Astrocyte of the spinal cord (primary cell): ENCODE results near the gene CUBN.
A peak's percentile ranks its signal among the peaks of the same experiment; 100 is the strongest.

Experiments
- DNase-seq: peaks from one replicate; pipeline ENCODE4 v3.0.0; 2011; ENCODE audit warnings: low read depth, low spot score
- H3K4me3 ChIP-seq: 2 replicates; pipeline ENCODE4 v1.5.1; 2011; ENCODE audit warnings: low read depth, mild to moderate bottlenecking, low read length, moderate library complexity
- CTCF ChIP-seq: IDR thresholded peaks from 2 replicates; pipeline ENCODE4 v1.5.1; 2012; ENCODE audit warnings: low read depth, mild to moderate bottlenecking, low read length, inconsistent platforms
- in situ Hi-C: cut with HindIII; loops from 2 replicates; pipeline ENCODE4 v1.10.0; 2017; ENCODE audit warnings: low sequenced_read_pairs

CUBN gene

GRCh38 chr10:17134282-17134681 lies 4.7 kb upstream of the CUBN start:
- in situ Hi-C loops: no loop called here
- no peak overlapping the region for H3K4me3 ChIP-seq
- no peak for DNase-seq
- no peak for TF ChIP-seq CTCF

- DNase-seq: no peak
- in situ Hi-C loops: no loop called here
Observed at GRCh38 chr10:17128261-17128660, 1.4 kb downstream of the CUBN start.

GRCh38 chr10:17126327-17126726 lies 3.3 kb downstream of the CUBN start:
- DNase-seq: no peak
- no peak for TF ChIP-seq CTCF
- H3K4me3 ChIP-seq: no peak overlapping the region
- in situ Hi-C loops: no loop called here

More at GRCh38 chr10:17128261-17128660, 1.4 kb downstream of the CUBN start:
- no peak for TF ChIP-seq CTCF
- no peak overlapping the region for H3K4me3 ChIP-seq

GRCh38 chr10:17125206-17125893 lies 4.3 kb downstream of the CUBN start:
- TF ChIP-seq CTCF: no peak
- peak; percentile 36 for DNase-seq
- in situ Hi-C loops: no loop called here
- H3K4me3 ChIP-seq: no peak overlapping the region

GRCh38 chr10:17123961-17124360 lies 5.7 kb downstream of the CUBN start:
- H3K4me3 ChIP-seq: no peak overlapping the region
- in situ Hi-C loops: no loop called here
- TF ChIP-seq CTCF: no peak
- DNase-seq: no peak

- DNase-seq: peak; percentile 91
- in situ Hi-C loops: no loop called here
- TF ChIP-seq CTCF: no peak
- no peak overlapping the region for H3K4me3 ChIP-seq
Observed at GRCh38 chr10:17122726-17123661, 6.6 kb downstream of the CUBN start.
